ENCODE measurements around the gene UGT8. TPM values are rescaled to one million over a fixed set of nuclear protein-coding genes. Genes with fewer than 3 reads are reported as not detected.

UGT8 gene, protein sequence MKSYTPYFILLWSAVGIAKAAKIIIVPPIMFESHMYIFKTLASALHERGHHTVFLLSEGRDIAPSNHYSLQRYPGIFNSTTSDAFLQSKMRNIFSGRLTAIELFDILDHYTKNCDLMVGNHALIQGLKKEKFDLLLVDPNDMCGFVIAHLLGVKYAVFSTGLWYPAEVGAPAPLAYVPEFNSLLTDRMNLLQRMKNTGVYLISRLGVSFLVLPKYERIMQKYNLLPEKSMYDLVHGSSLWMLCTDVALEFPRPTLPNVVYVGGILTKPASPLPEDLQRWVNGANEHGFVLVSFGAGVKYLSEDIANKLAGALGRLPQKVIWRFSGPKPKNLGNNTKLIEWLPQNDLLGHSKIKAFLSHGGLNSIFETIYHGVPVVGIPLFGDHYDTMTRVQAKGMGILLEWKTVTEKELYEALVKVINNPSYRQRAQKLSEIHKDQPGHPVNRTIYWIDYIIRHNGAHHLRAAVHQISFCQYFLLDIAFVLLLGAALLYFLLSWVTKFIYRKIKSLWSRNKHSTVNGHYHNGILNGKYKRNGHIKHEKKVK
- under 1 TPM in 3 of 4 donors, not detected in 1; under 0.01 to 0.55 (median 0.14) TPM for total RNA-seq
- polyA plus RNA-seq: 10 to 100 TPM in 1 of 3 donors, 1 to 10 TPM in 2; 2.4 to 13.6 (median 3.7) TPM

DNA sequence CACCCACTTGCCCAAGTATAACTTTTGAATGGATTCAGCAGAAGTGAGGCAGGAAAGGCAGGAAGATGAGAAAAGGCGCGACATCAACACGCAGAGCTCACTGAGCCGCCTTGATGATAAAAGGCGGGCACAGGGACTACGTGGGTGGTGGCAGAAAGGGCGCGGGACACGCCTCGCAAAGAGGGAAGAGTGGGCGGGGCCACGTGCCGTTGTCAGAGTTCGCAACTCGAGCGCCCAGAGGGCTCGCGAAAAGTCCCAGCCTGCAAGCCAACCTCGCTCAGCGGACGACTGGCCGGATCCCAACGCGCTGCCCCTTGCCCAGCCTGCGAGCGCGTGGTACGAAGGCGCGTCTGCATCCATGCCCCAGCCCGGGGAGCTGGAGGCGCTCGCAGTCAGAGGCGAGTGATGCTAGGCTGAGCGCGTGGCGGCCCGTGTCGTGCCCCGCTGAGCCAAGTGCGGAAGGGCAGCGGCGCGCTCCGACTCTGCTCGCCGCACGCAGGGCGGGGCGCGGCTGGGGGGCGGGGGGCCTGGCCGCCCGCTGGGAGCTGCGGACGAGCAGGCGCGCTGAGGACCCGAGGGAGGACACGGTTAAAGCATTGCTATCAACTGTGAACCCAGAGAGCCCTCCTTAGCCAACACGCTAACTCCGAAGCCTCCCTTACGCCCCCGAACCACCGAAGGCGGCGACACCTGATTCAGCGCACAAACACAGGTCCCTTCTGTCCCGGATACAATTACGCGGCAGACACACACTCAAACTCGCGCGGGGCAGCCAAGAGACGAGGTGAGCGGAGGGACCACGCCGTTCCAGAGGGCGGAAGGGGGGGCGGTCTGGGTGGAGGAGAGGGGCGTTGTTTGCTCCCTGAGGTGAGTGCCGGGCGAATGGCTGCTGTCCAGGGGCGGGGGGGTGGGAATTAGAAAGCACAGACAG is at the start of gene UGT8:
TSS of gene UGT8 (plus strand) at position 617 of the 931 bp plus-strand sequence. CDS start 24,074 bp downstream, outside the sequence.
- H3K36me3 ChIP-seq: no peaks in the 10 kb centered on the region
- no peak for TF ChIP-seq EP300 (IDR thresholded peaks at IDR 0.05)
- TF ChIP-seq POLR2AphosphoS5 (IDR thresholded peaks at IDR 0.05): no peak
- TF ChIP-seq POLR2A (IDR thresholded peaks at IDR 0.05): no peak
- TF ChIP-seq, protein P1, sequence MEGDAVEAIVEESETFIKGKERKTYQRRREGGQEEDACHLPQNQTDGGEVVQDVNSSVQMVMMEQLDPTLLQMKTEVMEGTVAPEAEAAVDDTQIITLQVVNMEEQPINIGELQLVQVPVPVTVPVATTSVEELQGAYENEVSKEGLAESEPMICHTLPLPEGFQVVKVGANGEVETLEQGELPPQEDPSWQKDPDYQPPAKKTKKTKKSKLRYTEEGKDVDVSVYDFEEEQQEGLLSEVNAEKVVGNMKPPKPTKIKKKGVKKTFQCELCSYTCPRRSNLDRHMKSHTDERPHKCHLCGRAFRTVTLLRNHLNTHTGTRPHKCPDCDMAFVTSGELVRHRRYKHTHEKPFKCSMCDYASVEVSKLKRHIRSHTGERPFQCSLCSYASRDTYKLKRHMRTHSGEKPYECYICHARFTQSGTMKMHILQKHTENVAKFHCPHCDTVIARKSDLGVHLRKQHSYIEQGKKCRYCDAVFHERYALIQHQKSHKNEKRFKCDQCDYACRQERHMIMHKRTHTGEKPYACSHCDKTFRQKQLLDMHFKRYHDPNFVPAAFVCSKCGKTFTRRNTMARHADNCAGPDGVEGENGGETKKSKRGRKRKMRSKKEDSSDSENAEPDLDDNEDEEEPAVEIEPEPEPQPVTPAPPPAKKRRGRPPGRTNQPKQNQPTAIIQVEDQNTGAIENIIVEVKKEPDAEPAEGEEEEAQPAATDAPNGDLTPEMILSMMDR (IDR thresholded peaks at IDR 0.05): no peak
- no peaks in the 10 kb centered on the region for H3K9me3 ChIP-seq
- no peak for DNase-seq
- intact Hi-C loops (cut with DNase I): no loop called here
- H3K4me1 ChIP-seq: peaks cover 0 to 22% (median 11%) of the 10 kb centered on the region in 4 donors
- H3K4me3 ChIP-seq: peak within 1 kb of the TSS; percentile 26 to 55 (median 49)
- H3K27me3 ChIP-seq: peaks cover 0 to 24% (median 8%) of the 10 kb centered on the region in 3 donors
- 1% methylated on average over 82 of the region's 84 CpGs for WGBS, 2 donors
- H3K27ac ChIP-seq: no peak within 1 kb of the TSS

DNA sequence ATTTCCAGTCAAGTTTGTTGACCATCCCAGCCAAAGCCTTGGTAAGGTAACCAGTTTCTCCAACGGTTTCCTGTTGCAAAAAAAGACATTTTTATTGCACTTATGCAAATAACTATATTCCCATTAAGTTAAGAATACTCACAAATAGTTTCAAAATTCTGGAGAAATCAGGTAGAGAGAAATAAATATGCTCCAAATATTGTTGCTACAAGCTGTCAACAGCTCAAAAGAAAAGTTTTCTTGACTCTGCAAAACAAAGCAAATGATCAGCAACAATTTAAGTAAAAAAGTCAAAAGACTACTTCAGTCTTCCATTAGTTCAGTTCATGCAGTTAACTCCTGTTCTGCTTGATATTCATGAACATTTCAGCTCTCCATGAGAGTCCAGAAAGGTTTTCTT is 49.0 kb upstream of the UGT8 start:
- no peak overlapping the region for H3K27ac ChIP-seq
- H3K27me3 ChIP-seq: no peaks in the 10 kb centered on the region
- intact Hi-C loops (cut with DNase I): no loop called here
- H3K9me3 ChIP-seq: no peaks in the 10 kb centered on the region
- H3K4me3 ChIP-seq: no peak overlapping the region
- no peaks in the 10 kb centered on the region for H3K36me3 ChIP-seq
- TF ChIP-seq POLR2A (IDR thresholded peaks at IDR 0.05) (no peak), POLR2AphosphoS5 (IDR thresholded peaks at IDR 0.05) (no peak), EP300 (IDR thresholded peaks at IDR 0.05) (no peak)
- TF ChIP-seq, protein P1 (IDR thresholded peaks at IDR 0.05): no peak
- H3K4me1 ChIP-seq: no peaks in the 10 kb centered on the region
- no peak for DNase-seq
- 13 to 34% methylated on average over 1 of the region's 1 CpG for WGBS, 2 donors

DNA sequence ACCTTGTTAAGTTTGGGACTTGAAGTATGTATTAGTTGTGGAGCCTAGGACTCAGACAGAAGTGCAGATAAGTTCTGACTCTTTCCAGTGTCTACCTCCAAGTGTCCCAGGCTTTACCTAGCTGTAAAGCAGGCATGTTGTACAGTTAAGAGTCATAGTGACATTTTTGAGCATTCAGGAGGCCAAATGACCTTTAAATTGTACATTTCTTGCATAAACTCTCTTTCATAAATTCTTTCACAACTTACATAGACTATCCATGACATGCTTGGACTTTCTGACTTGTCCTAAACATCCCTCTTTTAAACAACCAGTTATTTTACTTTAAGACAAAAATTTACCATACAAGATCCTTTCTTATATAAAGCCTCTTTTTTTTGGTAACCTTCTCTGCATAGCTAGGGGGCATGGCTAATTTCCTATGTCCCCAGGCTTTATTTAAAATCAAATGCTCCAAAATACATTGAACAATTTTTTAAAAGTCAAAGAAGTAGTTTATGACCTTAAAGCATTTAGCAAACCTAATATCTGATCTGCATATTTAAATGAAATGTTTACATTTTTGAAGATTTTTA is 40.1 kb upstream of the UGT8 start:
- intact Hi-C loops (cut with DNase I): no loop called here
- Histone ChIP-seq H3K27ac (no peak overlapping the region), H3K4me3 (no peak overlapping the region), H3K27me3 (no peaks in the 10 kb centered on the region), H3K9me3 (no peaks in the 10 kb centered on the region), H3K36me3 (no peaks in the 10 kb centered on the region), H3K4me1 (no peaks in the 10 kb centered on the region)
- no peak for DNase-seq
- TF ChIP-seq POLR2A (IDR thresholded peaks at IDR 0.05): no peak
- no peak for TF ChIP-seq POLR2AphosphoS5 (IDR thresholded peaks at IDR 0.05)
- TF ChIP-seq, protein P1 (IDR thresholded peaks at IDR 0.05): no peak
- TF ChIP-seq EP300 (IDR thresholded peaks at IDR 0.05): no peak

DNA sequence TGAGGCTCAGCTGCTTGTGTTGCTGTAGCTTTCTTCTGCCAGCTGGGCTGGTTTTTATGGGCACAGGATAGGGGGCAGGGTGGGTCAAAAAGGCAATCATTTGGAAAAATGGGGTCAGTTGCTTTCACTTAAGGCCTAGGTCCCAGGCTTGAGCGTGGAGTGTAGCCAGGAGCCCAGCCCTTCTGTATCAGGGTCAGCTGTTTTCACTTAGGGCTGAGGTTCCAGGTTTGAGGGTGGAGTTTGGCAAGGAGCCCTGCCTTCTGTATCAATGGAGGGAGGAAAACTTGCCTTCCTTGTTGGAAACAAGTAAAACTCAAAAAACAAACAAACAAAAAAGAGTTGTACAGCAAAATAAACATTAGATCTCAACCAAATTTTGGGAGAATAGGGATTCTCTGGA is 37.0 kb upstream of the UGT8 start:
- Histone ChIP-seq H3K36me3 (no peaks in the 10 kb centered on the region), H3K27me3 (no peaks in the 10 kb centered on the region), H3K4me1 (no peaks in the 10 kb centered on the region), H3K9me3 (no peaks in the 10 kb centered on the region), H3K4me3 (no peak overlapping the region), H3K27ac (no peak overlapping the region)
- DNase-seq: no peak
- intact Hi-C loops (cut with DNase I): no loop called here
- TF ChIP-seq POLR2AphosphoS5 (IDR thresholded peaks at IDR 0.05): no peak
- TF ChIP-seq POLR2A (IDR thresholded peaks at IDR 0.05): no peak
- TF ChIP-seq, protein P1 (IDR thresholded peaks at IDR 0.05): no peak
- TF ChIP-seq EP300 (IDR thresholded peaks at IDR 0.05): no peak
- WGBS, 2 donors: 14 to 71% methylated on average over 1 of the region's 1 CpG
